ENCODE results near the gene CENPC. TPM values are rescaled to one million over a fixed set of nuclear protein-coding genes. Genes with fewer than 3 reads are reported as not detected.

The CENPC gene
- total RNA-seq, 1 donor from 2014 or later, result 9.0 TPM

DNA sequence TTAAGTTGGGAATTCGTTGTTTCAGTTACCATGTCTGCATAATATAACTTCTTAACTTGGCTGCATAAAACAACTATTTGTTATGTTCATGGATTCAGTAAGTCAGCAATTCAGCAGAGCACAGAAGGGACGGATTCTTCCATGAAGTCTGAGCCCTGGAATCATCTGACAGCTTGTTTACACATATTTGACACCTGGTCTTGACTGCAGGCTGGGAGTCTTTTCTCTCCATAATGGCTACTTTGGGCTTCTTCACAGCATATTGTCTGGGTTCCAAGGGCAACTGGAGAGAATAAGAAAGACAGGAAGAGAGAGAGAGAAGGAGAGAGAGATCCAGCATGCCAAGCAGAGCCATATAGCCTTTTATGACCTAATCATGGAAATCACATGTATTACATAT, 23.1 kb downstream of the CENPC start:
- intact Hi-C loops (cut with micrococcal nuclease), result no loop called here
- no peak overlapping the region for H3K27ac ChIP-seq (replicated peaks)
- no peaks in the 10 kb centered on the region for H3K27me3 ChIP-seq (ENCODE audit: low read depth)
- no peak for DNase-seq
- H3K9me3 ChIP-seq (replicated peaks), result no peaks in the 10 kb centered on the region
- H3K36me3 ChIP-seq, result peaks cover 23% of the 10 kb centered on the region
- TF ChIP-seq, protein P1, sequence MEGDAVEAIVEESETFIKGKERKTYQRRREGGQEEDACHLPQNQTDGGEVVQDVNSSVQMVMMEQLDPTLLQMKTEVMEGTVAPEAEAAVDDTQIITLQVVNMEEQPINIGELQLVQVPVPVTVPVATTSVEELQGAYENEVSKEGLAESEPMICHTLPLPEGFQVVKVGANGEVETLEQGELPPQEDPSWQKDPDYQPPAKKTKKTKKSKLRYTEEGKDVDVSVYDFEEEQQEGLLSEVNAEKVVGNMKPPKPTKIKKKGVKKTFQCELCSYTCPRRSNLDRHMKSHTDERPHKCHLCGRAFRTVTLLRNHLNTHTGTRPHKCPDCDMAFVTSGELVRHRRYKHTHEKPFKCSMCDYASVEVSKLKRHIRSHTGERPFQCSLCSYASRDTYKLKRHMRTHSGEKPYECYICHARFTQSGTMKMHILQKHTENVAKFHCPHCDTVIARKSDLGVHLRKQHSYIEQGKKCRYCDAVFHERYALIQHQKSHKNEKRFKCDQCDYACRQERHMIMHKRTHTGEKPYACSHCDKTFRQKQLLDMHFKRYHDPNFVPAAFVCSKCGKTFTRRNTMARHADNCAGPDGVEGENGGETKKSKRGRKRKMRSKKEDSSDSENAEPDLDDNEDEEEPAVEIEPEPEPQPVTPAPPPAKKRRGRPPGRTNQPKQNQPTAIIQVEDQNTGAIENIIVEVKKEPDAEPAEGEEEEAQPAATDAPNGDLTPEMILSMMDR (IDR thresholded peaks at IDR 0.05; ENCODE audit: borderline replicate concordance), result no peak
- H3K4me1 ChIP-seq, result peaks cover 21% of the 10 kb centered on the region
- H3K4me3 ChIP-seq, result no peak overlapping the region

DNA sequence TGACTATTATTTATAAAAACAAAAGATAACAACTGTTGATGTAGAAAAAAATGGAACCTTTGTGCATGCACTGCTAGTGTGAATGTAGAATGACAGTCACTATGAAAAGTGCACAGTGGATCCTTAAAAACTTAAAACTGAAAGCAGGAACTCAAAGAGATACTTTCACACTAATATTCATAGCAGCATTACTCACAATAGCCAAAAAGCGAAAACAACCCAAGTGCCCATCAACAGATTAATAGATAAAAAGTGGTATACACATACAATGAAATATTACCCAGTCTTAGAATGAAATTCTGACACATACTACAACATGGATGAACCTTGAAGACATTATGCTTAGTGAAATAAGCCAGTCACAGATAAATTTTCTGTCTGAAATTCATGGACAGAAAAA, 23.8 kb downstream of the CENPC start:
- H3K36me3 ChIP-seq, result peaks cover 27% of the 10 kb centered on the region
- no peak overlapping the region for H3K27ac ChIP-seq (replicated peaks)
- DNase-seq, result no peak
- H3K4me1 ChIP-seq, result peaks cover 21% of the 10 kb centered on the region
- intact Hi-C loops (cut with micrococcal nuclease), result no loop called here
- H3K9me3 ChIP-seq (replicated peaks), result no peaks in the 10 kb centered on the region
- H3K27me3 ChIP-seq (ENCODE audit: low read depth), result no peaks in the 10 kb centered on the region
- TF ChIP-seq, protein P1 (IDR thresholded peaks at IDR 0.05; ENCODE audit: borderline replicate concordance), result no peak
- no peak overlapping the region for H3K4me3 ChIP-seq

- peaks cover 21% of the 10 kb centered on the region for H3K4me1 ChIP-seq
- peaks cover 38% of the 10 kb centered on the region for H3K36me3 ChIP-seq
- no peak overlapping the region for H3K27ac ChIP-seq (replicated peaks)
- no peak overlapping the region for H3K4me3 ChIP-seq
- H3K27me3 ChIP-seq (ENCODE audit: low read depth), result no peaks in the 10 kb centered on the region
- H3K9me3 ChIP-seq (replicated peaks), result no peaks in the 10 kb centered on the region
- TF ChIP-seq, protein P1 (IDR thresholded peaks at IDR 0.05; ENCODE audit: borderline replicate concordance), result no peak
- intact Hi-C loops (cut with micrococcal nuclease), result no loop called here
- DNase-seq, result no peak
Measured at GRCh38 chr4:67520141-67520540, 25.2 kb downstream of the CENPC start.

DNA sequence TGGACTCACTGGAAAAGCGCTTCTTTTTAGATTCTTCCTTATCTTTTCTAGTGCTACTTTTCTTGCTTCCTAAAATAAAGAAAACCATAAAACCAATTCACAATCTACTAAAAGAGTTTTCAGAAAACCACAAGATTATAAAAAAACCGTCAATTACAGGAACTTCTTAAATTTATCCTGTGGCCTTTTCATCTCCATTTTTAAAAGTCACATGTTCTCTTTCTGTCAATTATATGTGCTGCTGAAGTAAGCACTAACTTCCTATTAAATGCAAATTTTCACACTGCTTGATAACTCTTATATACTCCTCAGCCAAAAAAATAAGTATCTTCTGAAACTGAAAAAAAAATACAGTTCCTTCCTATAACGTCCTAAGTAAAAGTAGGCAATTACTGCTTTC, 32.8 kb downstream of the CENPC start:
- H3K27me3 ChIP-seq (ENCODE audit: low read depth), result no peaks in the 10 kb centered on the region
- intact Hi-C loops (cut with micrococcal nuclease), result no loop called here
- TF ChIP-seq, protein P1 (IDR thresholded peaks at IDR 0.05; ENCODE audit: borderline replicate concordance), result no peak
- H3K4me3 ChIP-seq, result no peak overlapping the region
- H3K4me1 ChIP-seq, result peaks cover 8% of the 10 kb centered on the region
- H3K9me3 ChIP-seq (replicated peaks), result no peaks in the 10 kb centered on the region
- no peak for DNase-seq
- H3K36me3 ChIP-seq, result peaks cover 71% of the 10 kb centered on the region
- no peak overlapping the region for H3K27ac ChIP-seq (replicated peaks)

DNA sequence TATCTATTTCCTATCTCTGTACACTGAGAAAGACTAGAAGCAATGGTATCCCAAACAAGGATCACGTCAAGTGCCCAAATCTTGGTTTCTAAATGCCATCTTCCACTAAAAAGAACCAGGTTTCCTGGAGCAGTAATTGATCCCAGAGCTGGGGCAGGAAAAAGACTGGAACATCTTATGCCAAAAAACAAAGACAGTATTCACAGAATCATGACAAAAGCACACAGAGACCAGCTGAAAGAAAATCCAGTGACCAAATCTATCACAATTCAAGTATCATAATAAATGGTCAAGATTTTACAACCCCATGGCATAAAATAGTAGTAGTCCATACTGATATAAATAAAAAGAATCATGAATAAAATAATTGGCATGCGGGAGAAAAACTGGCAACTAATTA, 44.9 kb downstream of the CENPC start:
- Histone ChIP-seq H3K36me3 (peaks cover 44% of the 10 kb centered on the region), H3K4me3 (no peak overlapping the region), H3K27me3 (ENCODE audit: low read depth) (no peaks in the 10 kb centered on the region), H3K9me3 (replicated peaks) (no peaks in the 10 kb centered on the region), H3K27ac (replicated peaks) (no peak overlapping the region), H3K4me1 (no peaks in the 10 kb centered on the region)
- TF ChIP-seq, protein P1 (IDR thresholded peaks at IDR 0.05; ENCODE audit: borderline replicate concordance), result no peak
- intact Hi-C loops (cut with micrococcal nuclease), result no loop called here
- no peak for DNase-seq

GRCh38 chr4:67499799-67500198, 45.5 kb downstream of the CENPC start:
- Histone ChIP-seq H3K36me3 (peaks cover 42% of the 10 kb centered on the region), H3K4me3 (no peak overlapping the region), H3K4me1 (no peaks in the 10 kb centered on the region), H3K27ac (replicated peaks) (no peak overlapping the region), H3K27me3 (ENCODE audit: low read depth) (no peaks in the 10 kb centered on the region), H3K9me3 (replicated peaks) (no peaks in the 10 kb centered on the region)
- intact Hi-C loops (cut with micrococcal nuclease), result no loop called here
- TF ChIP-seq, protein P1 (IDR thresholded peaks at IDR 0.05; ENCODE audit: borderline replicate concordance), result no peak
- no peak for DNase-seq

Measured in left ventricle myocardium inferior (tissue), 1 donor.